HG02798 (cell line): ENCODE data around the gene SARNP.

ENCODE experiments used
- ATAC-seq: cut with Tn5 transposase; IDR thresholded peaks from one replicate; pipeline ENCODE4 v1.9.1; 2021; ENCODE audit warnings: mild to moderate bottlenecking; ENCODE audit not compliant: unreplicated experiment, poor library complexity

SARNP gene

GRCh38 chr12:55728939-55729818 lies 88.3 kb downstream of the SARNP start, which contains the start of gene CD63:
TSS of gene CD63 (minus strand) at chr12:55729009. CDS start at chr12:55728341, 668 bp downstream.
- ATAC-seq = peak; percentile 82

GRCh38 chr12:55728186-55728938 lies 89.2 kb downstream of the SARNP start:
- ATAC-seq = no peak

- no peak for ATAC-seq
Measured at GRCh38 chr12:55727643-55728185, 89.8 kb downstream of the SARNP start.

GRCh38 chr12:55726971-55727370 lies 90.6 kb downstream of the SARNP start:
- no peak for ATAC-seq

GRCh38 chr12:55725556-55725955 lies 92.0 kb downstream of the SARNP start:
- ATAC-seq = no peak

GRCh38 chr12:55724940-55725309 lies 92.6 kb downstream of the SARNP start:
- ATAC-seq = no peak

- ATAC-seq = no peak
Measured at GRCh38 chr12:55724226-55724939, 93.1 kb downstream of the SARNP start.

- ATAC-seq = no peak
Measured at GRCh38 chr12:55723516-55724225, 93.9 kb downstream of the SARNP start.

- ATAC-seq = no peak
Measured at GRCh38 chr12:55722948-55723347, 94.6 kb downstream of the SARNP start.

GRCh38 chr12:55721601-55722213 lies 95.8 kb downstream of the SARNP start:
- ATAC-seq = no peak

- ATAC-seq = no peak
Measured at GRCh38 chr12:55720894-55721444, 96.6 kb downstream of the SARNP start.

- no peak for ATAC-seq
Measured at GRCh38 chr12:55720071-55720564, 97.4 kb downstream of the SARNP start, which contains the start of gene RDH5. TSS of gene RDH5 (plus strand) at chr12:55720393. CDS start at chr12:55721185, 792 bp downstream.

- ATAC-seq = no peak
Measured at GRCh38 chr12:55719371-55719770, 98.2 kb downstream of the SARNP start.

GRCh38 chr12:55718624-55719275 lies 98.8 kb downstream of the SARNP start:
- no peak for ATAC-seq

GRCh38 chr12:55718015-55718414 lies 99.5 kb downstream of the SARNP start:
- ATAC-seq = no peak

- no peak for ATAC-seq
Measured at GRCh38 chr12:55717011-55718007, 100.2 kb downstream of the SARNP start.

- no peak for ATAC-seq
Measured at GRCh38 chr12:55716582-55716957, 101.0 kb downstream of the SARNP start.
